Naive thymus-derived CD8-positive, alpha-beta T cell (primary cell): ENCODE measurements around the gene OR51A2. TPM values are rescaled to one million over a fixed set of nuclear protein-coding genes. Genes with fewer than 3 reads are reported as not detected.
"Not testable (repeated sequence)": the region's sequence is repeated elsewhere in the genome, so short reads cannot be mapped to it uniquely, and the experiment has no call there.

Experiments
- ATAC-seq, 2 donors: fragments of 150-1000 bp; cut with Tn5 transposase in 1 of 2; sonication (Bioruptor Pico), chemical (Tn5 transposase) in 1 of 2; 1 replicate in 1 of 2; 2 replicates in 1 of 2; pipeline ENCODE4 v1.10.0; 2021; ENCODE audit warnings: mild to moderate bottlenecking in 2 of 2, moderate library complexity in 2 of 2
- POLR2A ChIA-PET: fragments of 350-600 bp; sonication (Branson Sonifier 250); formaldehyde crosslinking; loops from one replicate; lab custom pipeline; 2021; ENCODE audit warnings: antibody characterized with exemption; lab: Charles Lee
- DNase-seq, 10 donors: peaks; one replicate each; pipeline versions ENCODE4 v3.0.0 to v3.0.0-alpha.2; 2020 to 2022
- H3K27ac Mint-ChIP-seq, 10 donors: one replicate each; pipeline ENCODE4 v1.8.0; 2020 to 2022; ENCODE audit warnings: mild to moderate bottlenecking in 10 of 10, mixed read lengths in 10 of 10, moderate library complexity in 4 of 10, inconsistent platforms in 1 of 10
- H3K27me3 Mint-ChIP-seq, 5 donors: one replicate each; pipeline ENCODE4 v1.8.0; 2021 to 2022; ENCODE audit warnings: mixed read lengths in 5 of 5
- H3K36me3 Mint-ChIP-seq, 3 donors: one replicate each; pipeline ENCODE4 v1.8.0; 2020 to 2022; ENCODE audit warnings: mixed read lengths in 3 of 3, mild to moderate bottlenecking in 2 of 3, inconsistent platforms in 1 of 3
- H3K4me1 Mint-ChIP-seq, 4 donors: one replicate each; pipeline ENCODE4 v1.8.0; 2021 to 2022; ENCODE audit warnings: mixed read lengths in 4 of 4
- H3K4me3 Mint-ChIP-seq, 10 donors: one replicate each; pipeline ENCODE4 v1.8.0; 2020 to 2022; ENCODE audit warnings: mild to moderate bottlenecking in 10 of 10, mixed read lengths in 10 of 10, moderate library complexity in 6 of 10, inconsistent platforms in 1 of 10
- H3K9me3 Mint-ChIP-seq, 9 donors: one replicate each; pipeline ENCODE4 v1.8.0; 2020 to 2022; ENCODE audit warnings: mixed read lengths in 9 of 9, mild to moderate bottlenecking in 3 of 9, inconsistent platforms in 1 of 9, moderate library complexity in 1 of 9
- polyA plus RNA-seq, 3 donors: library from polyadenylated mRNA; unstranded; fragments of 300-500 nt; fragmentation: Illumina TruSeq; gene quantifications; one replicate each; pipeline ENCODE4 v1.2.3, GENCODE V29; 2021
- total RNA-seq, 8 experiments: library from RNA in 2 of 8; stranded (reverse) in 2 of 8; gene quantifications; one replicate each; pipeline ENCODE4 v1.2.3 and lab custom pipeline; 2021 to 2026

OR51A2 gene, protein sequence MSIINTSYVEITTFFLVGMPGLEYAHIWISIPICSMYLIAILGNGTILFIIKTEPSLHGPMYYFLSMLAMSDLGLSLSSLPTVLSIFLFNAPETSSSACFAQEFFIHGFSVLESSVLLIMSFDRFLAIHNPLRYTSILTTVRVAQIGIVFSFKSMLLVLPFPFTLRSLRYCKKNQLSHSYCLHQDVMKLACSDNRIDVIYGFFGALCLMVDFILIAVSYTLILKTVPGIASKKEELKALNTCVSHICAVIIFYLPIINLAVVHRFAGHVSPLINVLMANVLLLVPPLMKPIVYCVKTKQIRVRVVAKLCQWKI
- total RNA-seq (not detected), polyA plus RNA-seq (not detected), total RNA-seq (lab: John Stamatoyannopoulos, UW) (0 reads per million in 6 experiments)

DNA sequence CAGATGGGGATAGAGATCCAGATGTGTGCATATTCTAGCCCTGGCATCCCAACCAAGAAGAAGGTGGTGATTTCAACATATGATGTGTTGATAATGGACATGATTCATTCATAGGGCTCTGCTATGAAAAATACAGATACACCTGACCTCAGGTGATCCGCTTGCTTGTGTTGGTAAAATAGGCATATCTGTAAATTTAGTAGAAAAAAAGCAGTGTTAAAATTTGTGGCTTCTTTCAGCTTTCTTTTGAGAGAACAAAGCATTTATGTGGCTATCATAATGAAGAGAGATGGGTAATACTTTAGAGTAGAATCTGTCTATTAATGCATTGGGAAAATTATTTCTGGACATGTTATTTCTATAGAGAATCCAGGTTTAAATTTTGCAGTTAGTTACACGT, at the start of gene OR51A2:
OR51A2 (minus strand) TSS at position 101 of the 400 bp plus-strand sequence; CDS start at position 101, 0 bp downstream.
- H3K27me3 Mint-ChIP-seq, H3K4me1 Mint-ChIP-seq, H3K4me3 Mint-ChIP-seq, DNase-seq, H3K27ac Mint-ChIP-seq, ATAC-seq, POLR2A ChIA-PET, H3K36me3 Mint-ChIP-seq, H3K9me3 Mint-ChIP-seq: not testable (repeated sequence)

DNA sequence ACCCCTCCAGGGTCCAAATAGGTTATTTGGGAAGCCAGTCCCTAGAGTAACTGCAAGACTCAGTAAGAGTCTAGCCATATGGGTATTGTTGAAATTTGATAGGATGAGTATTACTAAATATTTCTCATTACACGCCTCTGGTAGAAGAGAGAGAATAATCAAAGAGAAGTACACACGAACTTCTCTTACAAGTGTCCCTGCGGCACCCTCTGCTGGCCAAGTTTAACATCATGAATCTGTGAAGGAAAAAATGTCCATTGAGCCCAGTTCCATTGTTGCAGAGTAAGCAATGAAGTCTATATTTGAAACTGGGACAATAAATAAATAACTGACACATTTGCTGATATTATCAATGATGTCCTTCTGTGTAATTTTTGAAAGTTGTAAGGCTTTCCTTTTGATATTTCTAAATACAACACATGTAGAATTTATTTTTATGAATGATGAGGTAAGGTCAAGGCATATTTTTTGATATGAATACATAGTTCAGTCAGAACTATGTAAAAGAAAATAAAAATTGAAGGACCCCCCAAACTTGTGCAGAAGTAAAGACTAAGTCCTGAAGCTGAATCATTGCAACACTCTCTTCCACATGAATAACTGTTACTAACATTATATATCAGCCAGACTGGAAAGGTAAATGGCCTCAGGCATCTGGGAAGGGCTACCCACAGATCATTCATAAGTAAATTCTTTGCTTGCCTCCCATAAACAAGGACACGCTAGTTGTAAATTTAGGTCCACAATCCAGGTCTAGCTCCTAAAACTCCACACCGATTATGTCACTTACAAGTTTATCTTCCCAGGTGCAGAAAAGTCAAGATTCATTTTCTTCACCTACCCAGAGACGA, 49.1 kb upstream of the OR51A2 start:
- POLR2A ChIA-PET = no interaction called here
- H3K9me3 Mint-ChIP-seq = peaks cover 0 to 2% (median 0%) of the 10 kb centered on the region in 9 donors
- H3K36me3 Mint-ChIP-seq = no peaks in the 10 kb centered on the region
- no peaks in the 10 kb centered on the region for H3K4me1 Mint-ChIP-seq
- no peak for ATAC-seq
- no peak overlapping the region for H3K4me3 Mint-ChIP-seq
- peak in 1 of 10 donors; percentile 2 for DNase-seq
- H3K27ac Mint-ChIP-seq = no peak overlapping the region
- peaks cover 3 to 33% (median 8%) of the 10 kb centered on the region in 5 donors for H3K27me3 Mint-ChIP-seq

DNA sequence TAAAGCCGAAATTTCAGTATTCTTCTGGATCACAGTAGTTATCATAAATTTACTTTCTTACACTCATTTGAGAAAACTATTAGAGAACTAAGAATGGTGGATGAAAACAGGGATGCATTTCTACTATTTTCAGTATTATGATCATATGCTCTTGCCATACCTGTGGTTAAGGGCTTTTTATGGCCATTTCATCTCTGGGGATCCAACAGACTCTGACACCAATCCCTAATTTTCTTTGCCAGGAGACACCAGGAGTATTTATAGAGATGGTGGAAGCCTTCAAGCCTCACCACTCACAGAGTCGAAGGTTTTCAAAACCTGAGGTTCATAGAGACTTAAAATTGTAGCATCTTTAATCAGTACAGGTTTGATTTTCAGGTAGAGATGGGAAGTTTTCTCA, 39.0 kb upstream of the OR51A2 start, which contains the start of gene OR51L1:
OR51L1 (plus strand) TSS at position 301 of the 400 bp plus-strand sequence. CDS start 4,132 bp downstream, outside the sequence.
- POLR2A ChIA-PET = no interaction called here
- Mint-ChIP-seq H3K27ac (no peak within 1 kb of the TSS), H3K4me3 (no peak within 1 kb of the TSS), H3K27me3 (peaks cover 0 to 13% (median 0%) of the 10 kb centered on the region in 5 donors), H3K36me3 (no peaks in the 10 kb centered on the region), H3K9me3 (no peaks in the 10 kb centered on the region), H3K4me1 (no peaks in the 10 kb centered on the region)
- DNase-seq (no peak), ATAC-seq (no peak)

DNA sequence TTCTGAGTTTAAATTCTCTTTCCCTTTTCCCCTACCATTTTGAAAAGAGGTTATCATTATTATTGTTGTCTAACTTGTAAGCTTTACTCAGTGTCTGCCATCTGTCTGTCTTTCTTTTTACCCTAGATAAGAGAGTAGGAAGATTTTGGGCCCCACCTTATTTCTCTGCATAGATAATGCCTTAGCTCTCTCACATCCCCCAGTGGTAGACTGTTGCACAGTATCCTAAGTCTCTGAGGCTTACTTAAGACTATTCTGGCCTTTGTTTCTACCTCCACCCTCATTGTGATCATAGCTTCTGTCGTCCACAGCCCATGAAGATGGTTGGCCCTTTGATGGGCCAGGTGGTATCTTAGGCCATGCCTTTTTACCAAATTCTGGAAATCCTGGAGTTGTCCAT, 35.5 kb upstream of the OR51A2 start:
- Mint-ChIP-seq H3K4me1 (no peaks in the 10 kb centered on the region), H3K36me3 (no peaks in the 10 kb centered on the region), H3K4me3 (no peak overlapping the region), H3K9me3 (peaks cover 0 to 5% (median 0%) of the 10 kb centered on the region in 9 donors), H3K27ac (no peak overlapping the region), H3K27me3 (peaks cover 0 to 29% (median 0%) of the 10 kb centered on the region in 5 donors)
- POLR2A ChIA-PET = no interaction called here
- DNase-seq = no peak
- no peak for ATAC-seq

DNA sequence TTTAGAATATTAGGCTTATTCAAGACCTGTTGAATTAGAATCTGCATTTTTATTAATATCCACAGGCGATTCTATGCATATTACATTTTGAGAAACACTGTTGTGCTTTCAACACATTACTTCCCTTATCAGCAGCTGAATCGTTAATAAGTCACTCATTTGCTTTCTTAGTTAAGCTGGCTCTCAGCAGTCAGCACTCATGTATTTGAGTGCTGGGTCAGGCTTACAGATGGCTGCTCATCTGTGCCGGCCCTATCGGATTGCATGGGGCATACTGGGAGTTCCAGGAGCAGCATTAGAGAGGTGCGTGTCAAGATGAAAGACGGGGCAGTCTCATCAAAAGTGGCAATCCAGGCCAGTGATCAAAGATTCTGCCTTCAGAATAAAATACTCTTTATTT, 28.3 kb upstream of the OR51A2 start:
- Mint-ChIP-seq H3K4me1 (no peaks in the 10 kb centered on the region), H3K27ac (no peak overlapping the region), H3K36me3 (no peaks in the 10 kb centered on the region), H3K4me3 (no peak overlapping the region), H3K27me3 (peaks cover 0 to 17% (median 0%) of the 10 kb centered on the region in 5 donors), H3K9me3 (peaks cover 0 to 5% (median 0%) of the 10 kb centered on the region in 9 donors)
- ATAC-seq = no peak
- POLR2A ChIA-PET = no interaction called here
- DNase-seq = no peak

DNA sequence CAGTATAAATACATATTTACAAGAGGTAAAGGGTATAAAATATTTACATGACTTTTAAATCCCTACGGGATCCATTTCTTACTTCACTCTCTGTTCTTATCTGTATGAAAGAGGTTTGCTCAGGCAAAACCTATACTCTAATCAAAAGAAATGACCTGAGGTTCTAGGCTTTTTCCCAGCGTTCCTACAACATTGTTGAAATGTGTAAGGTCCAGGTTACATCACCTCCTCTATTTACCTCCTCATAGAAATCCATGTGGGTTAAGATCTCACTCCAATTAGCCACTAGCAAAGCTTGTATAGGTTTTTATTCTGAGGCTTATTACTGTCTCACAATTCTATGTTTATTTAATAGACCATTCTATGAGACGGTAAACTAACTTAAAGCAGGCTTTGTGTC, 27.2 kb upstream of the OR51A2 start:
- Mint-ChIP-seq H3K36me3 (peaks cover 0 to 5% (median 0%) of the 10 kb centered on the region in 3 donors), H3K4me3 (no peak overlapping the region), H3K4me1 (no peaks in the 10 kb centered on the region), H3K27ac (no peak overlapping the region), H3K9me3 (peaks cover 0 to 8% (median 3%) of the 10 kb centered on the region in 9 donors), H3K27me3 (peaks cover 0 to 12% (median 2%) of the 10 kb centered on the region in 5 donors)
- ATAC-seq = no peak
- no peak for DNase-seq
- POLR2A ChIA-PET = no interaction called here

DNA sequence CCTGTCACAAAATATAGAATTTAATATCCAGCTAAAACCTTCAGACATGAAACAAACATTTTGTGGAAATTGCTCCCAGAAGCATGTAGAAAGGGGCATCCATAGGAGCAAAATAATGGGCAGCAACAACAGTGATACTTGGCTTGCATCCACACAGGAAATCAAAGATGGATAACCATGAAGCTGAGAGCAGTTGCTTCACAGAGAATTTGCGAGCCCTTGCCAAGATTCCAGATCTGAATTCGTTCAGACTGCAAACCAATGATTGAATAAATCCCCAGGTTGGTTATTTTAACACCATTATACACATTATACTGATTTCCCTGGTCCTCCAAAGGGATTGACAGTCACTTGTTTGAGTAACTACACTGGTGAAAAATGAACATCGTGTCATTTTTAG, 23.5 kb upstream of the OR51A2 start:
- peaks cover 0 to 9% (median 3%) of the 10 kb centered on the region in 9 donors for H3K9me3 Mint-ChIP-seq
- no peaks in the 10 kb centered on the region for H3K4me1 Mint-ChIP-seq
- no peak overlapping the region for H3K4me3 Mint-ChIP-seq
- ATAC-seq = no peak
- DNase-seq = no peak
- peaks cover 0 to 4% (median 2%) of the 10 kb centered on the region in 5 donors for H3K27me3 Mint-ChIP-seq
- no peak overlapping the region for H3K27ac Mint-ChIP-seq
- POLR2A ChIA-PET = no interaction called here
- peaks cover 0 to 6% (median 0%) of the 10 kb centered on the region in 3 donors for H3K36me3 Mint-ChIP-seq

DNA sequence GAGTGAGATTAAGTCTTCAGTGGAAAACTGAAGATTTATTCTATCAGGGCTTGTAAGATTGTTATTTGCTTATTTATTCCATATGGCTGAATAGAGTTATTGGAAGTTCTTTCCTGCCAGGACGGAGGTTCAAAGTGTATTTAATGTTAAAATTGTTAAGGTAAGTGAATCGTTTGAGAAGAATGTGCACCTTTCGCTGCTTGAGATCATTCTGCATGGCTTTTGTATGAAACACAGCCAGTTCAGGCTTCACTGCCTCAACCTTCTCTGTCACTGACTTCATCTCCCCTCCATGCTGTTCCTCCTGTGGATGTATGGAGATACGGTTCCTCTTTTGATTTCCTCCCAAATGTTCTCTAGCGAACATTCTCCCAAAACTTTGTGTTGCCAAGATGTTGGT, 19.9 kb upstream of the OR51A2 start:
- peaks cover 0 to 9% (median 3%) of the 10 kb centered on the region in 9 donors for H3K9me3 Mint-ChIP-seq
- no peaks in the 10 kb centered on the region for H3K4me1 Mint-ChIP-seq
- H3K36me3 Mint-ChIP-seq = peaks cover 0 to 6% (median 0%) of the 10 kb centered on the region in 3 donors
- H3K4me3 Mint-ChIP-seq = no peak overlapping the region
- ATAC-seq = no peak
- POLR2A ChIA-PET = no interaction called here
- H3K27me3 Mint-ChIP-seq = peaks cover 0 to 4% (median 4%) of the 10 kb centered on the region in 5 donors
- no peak overlapping the region for H3K27ac Mint-ChIP-seq
- DNase-seq = no peak

DNA sequence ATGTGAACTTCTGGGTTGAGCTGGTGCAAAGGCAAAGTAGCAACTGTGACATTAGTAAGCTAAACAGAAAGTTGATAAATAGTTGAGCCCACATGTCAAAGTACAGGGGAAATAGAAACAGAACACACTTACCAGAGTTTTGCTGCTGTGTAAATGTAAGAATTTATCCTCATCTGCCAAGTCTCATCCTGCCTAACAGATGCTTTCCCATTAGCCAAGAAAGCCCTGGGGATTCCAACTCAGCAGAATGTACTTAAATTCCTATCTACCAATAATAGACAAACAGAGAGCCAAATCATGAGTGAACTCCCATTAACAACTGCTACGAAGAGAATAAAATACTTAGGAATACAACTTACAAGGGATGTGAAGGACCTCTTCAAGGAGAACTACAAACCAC, 7.3 kb upstream of the OR51A2 start:
- Mint-ChIP-seq H3K4me3 (no peak overlapping the region), H3K4me1 (no peaks in the 10 kb centered on the region), H3K27ac (no peak overlapping the region), H3K9me3 (peaks cover 0 to 16% (median 0%) of the 10 kb centered on the region in 9 donors), H3K27me3 (peaks cover 0 to 14% (median 5%) of the 10 kb centered on the region in 5 donors), H3K36me3 (no peaks in the 10 kb centered on the region)
- ATAC-seq = no peak
- POLR2A ChIA-PET = no interaction called here
- no peak for DNase-seq

DNA sequence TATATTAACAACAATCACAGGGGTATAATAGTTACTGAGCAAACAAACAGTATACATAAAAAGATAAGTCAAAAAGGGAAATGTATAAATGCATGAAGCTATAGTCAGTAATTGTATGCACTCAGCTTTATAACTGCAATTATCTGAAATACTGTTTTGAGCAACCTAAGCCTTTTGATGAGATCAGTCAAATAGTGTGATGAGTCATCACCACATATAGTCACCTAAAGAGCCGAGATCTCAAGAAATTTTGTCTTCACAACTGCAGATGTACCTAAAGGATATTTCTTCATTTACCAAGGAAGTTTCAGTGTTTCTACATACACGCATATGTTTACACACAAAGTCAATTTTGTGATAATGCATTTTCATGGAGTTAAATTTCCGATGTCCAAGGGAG, 5.4 kb upstream of the OR51A2 start:
- Mint-ChIP-seq H3K4me1 (no peaks in the 10 kb centered on the region), H3K36me3 (no peaks in the 10 kb centered on the region), H3K27ac (no peak overlapping the region), H3K27me3 (peaks cover 0 to 10% (median 4%) of the 10 kb centered on the region in 5 donors), H3K9me3 (peaks cover 0 to 16% (median 0%) of the 10 kb centered on the region in 9 donors), H3K4me3 (no peak overlapping the region)
- POLR2A ChIA-PET = no interaction called here
- DNase-seq (no peak), ATAC-seq (no peak)

DNA sequence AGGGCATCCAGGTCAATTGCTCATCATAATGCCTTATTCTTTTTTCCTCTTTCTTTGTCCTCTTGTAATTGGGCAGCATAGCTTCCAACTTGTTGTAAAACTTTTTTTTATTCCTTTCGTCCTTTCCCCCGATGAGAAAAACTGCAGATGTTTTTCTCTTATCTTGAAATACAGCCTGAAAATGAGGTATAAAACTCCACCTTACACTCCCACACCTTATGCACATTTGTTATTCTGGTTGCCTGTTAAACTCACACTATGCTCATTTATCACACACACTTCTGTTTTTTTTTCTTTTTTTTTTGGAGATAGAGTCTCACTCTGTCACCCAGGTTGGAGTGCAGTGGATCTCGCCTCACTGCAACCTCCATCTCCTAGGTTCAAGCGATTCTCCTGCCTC, 1.9 kb upstream of the OR51A2 start:
- DNase-seq = no peak
- Mint-ChIP-seq H3K4me3 (no peak overlapping the region), H3K27me3 (peaks cover 0 to 9% (median 2%) of the 10 kb centered on the region in 5 donors), H3K9me3 (peaks cover 0 to 11% (median 0%) of the 10 kb centered on the region in 9 donors), H3K36me3 (no peaks in the 10 kb centered on the region), H3K27ac (no peak overlapping the region), H3K4me1 (no peaks in the 10 kb centered on the region)
- POLR2A ChIA-PET = no interaction called here
- ATAC-seq = no peak

DNA sequence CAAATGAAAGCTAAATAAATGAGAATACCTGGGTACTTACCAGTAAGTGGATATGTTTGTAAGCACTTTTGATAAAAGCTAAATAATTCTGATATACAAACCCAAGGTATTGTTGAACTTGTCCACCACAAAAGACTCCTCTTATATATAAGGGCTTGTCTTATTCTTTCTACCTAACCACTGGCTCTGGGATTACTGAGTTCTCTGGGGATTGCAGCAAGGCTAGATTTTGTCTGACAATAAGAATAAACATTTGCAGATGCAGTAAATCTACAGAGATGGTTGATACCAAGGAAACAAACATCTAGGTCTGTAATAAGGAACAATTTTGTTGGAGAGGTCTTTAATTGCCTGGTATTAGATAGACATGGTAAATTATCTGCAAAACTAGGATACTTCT, 8.0 kb downstream of the OR51A2 start, which contains the start of gene OR51A4:
OR51A4 (minus strand) TSS at position 101 of the 400 bp plus-strand sequence. CDS start 505 bp downstream, outside the sequence.
- POLR2A ChIA-PET = no interaction called here
- peaks cover 0 to 11% (median 2%) of the 10 kb centered on the region in 5 donors for H3K27me3 Mint-ChIP-seq

DNA sequence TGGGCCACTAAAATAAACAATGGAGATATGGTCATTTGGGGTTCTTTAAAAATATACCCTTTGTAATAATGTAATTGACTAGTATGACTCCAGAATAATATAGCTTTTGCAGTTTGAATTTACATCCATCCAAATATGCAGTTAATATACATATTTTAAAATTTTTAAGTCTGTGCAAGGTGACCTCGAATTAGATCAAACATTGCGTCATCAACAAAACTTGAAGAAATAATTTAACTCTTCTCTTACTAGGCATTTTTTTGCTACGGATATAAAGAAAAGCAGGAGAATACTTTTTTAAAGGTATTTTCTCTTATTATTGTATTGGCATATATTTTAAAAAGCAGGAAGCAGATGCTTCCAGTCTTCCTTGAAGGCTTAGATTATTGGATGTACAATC, 18.8 kb downstream of the OR51A2 start:
- DNase-seq (no peak), ATAC-seq (no peak)
- POLR2A ChIA-PET = no interaction called here
- Mint-ChIP-seq H3K4me3 (no peak overlapping the region), H3K4me1 (no peaks in the 10 kb centered on the region), H3K36me3 (no peaks in the 10 kb centered on the region), H3K9me3 (peaks cover 0 to 6% (median 0%) of the 10 kb centered on the region in 9 donors), H3K27me3 (peaks cover 0 to 9% (median 2%) of the 10 kb centered on the region in 5 donors), H3K27ac (no peak overlapping the region)

More for the DNA sequence above, 8.0 kb downstream of the OR51A2 start, which contains the start of gene OR51A4:
- Mint-ChIP-seq H3K4me3 (no peak within 1 kb of the TSS), H3K27ac (no peak within 1 kb of the TSS), H3K36me3 (no peaks in the 10 kb centered on the region), H3K4me1 (no peaks in the 10 kb centered on the region), H3K9me3 (no peaks in the 10 kb centered on the region)
- no peak for ATAC-seq
- DNase-seq = no peak
